ENCODE data around the gene RNF157. TPM values are rescaled to one million over a fixed set of nuclear protein-coding genes. Genes with fewer than 3 reads are reported as not detected.

The RNF157 gene
- polyA plus RNA-seq, 2 of the 4 experiments (the other 2 are of a cell fraction), result 7.2 to 8.5 TPM

- ATAC-seq (no peak), FAIRE-seq (no peak), DNase-seq (ENCODE audit: low read depth in 1 of 2, low spot score in 1 of 2) (no peak)
- WGBS (ENCODE audit: missing lambda C conversion rate), result 91% methylated on average over 14 of the region's 14 CpGs
- Histone ChIP-seq H3K4me3 (no peak overlapping the region), H3K27ac (no peak overlapping the region), H3K4me1 (peaks cover 18% of the 10 kb centered on the region), H3K4me2 (no peak overlapping the region), H3K9me3 (no peaks in the 10 kb centered on the region)
- CTCF ChIA-PET, result interaction anchor here (0.5 to 19.6 kb wide), 8 partner anchors 9 to 239 kb away, joined by 3 to 755 read pairs (median 4); partner anchors contain the start of gene EXOC7
- POLR2A ChIA-PET, result interaction anchor here (0.6 kb wide), 1 partner anchor 93 kb away, joined by 3 read pairs; no protein-coding TSS in a partner anchor
- TF ChIP-seq JUNB (IDR thresholded peaks at IDR 0.05) (no peak), E2F6 (IDR thresholded peaks at IDR 0.05; ENCODE audit: borderline replicate concordance, low read depth) (no peak), NR3C1 (IDR thresholded peaks at IDR 0.05) (no peak), BHLHE40 (IDR thresholded peaks at IDR 0.05; ENCODE audit: low read depth, low read length) (no peak), SMC3 (IDR thresholded peaks at IDR 0.05) (no peak), FOSL2 (IDR thresholded peaks at IDR 0.05) (no peak), FOSL2 (CRISPR knock-in tag; IDR thresholded peaks at IDR 0.05) (no peak), KDM5A (IDR thresholded peaks at IDR 0.05) (no peak), NPAS2 (CRISPR knock-in tag; IDR thresholded peaks at IDR 0.05; ENCODE audit: borderline replicate concordance) (no peak)
- TF ChIP-seq, protein P1, sequence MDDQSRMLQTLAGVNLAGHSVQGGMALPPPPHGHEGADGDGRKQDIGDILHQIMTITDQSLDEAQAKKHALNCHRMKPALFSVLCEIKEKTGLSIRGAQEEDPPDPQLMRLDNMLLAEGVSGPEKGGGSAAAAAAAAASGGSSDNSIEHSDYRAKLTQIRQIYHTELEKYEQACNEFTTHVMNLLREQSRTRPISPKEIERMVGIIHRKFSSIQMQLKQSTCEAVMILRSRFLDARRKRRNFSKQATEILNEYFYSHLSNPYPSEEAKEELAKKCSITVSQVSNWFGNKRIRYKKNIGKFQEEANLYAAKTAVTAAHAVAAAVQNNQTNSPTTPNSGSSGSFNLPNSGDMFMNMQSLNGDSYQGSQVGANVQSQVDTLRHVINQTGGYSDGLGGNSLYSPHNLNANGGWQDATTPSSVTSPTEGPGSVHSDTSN (IDR thresholded peaks at IDR 0.05), result no peak
Measured at GRCh38 chr17:76270770-76271668, 30.7 kb upstream of the RNF157 start.

DNA sequence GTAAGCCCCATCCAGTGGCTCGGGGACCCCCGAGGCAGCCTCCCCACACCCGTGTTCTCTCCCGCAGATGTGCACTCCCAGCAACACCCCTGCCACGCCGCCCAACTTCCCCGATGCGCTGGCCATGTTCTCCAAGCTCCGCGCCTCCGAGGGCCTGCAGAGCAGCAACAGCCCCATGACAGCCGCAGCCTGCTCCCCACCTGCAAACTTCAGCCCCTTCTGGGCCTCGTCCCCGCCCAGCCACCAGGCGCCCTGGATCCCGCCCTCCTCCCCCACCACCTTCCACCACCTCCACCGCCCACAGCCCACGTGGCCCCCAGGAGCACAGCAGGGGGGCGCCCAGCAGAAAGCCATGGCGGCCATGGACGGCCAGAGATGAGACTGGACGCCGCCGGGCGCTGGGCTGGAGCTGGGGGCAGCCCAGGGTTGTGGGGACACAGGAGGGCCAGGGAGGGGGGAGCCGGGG, 29.9 kb upstream of the RNF157 start:
- no peak for FAIRE-seq
- Histone ChIP-seq H3K9me3 (no peaks in the 10 kb centered on the region), H3K4me1 (peaks cover 18% of the 10 kb centered on the region), H3K4me2 (no peak overlapping the region), H3K27ac (no peak overlapping the region), H3K4me3 (no peak overlapping the region)
- TF ChIP-seq ELK1 (IDR thresholded peaks at IDR 0.05; ENCODE audit: low read depth, low read length) (no peak), ZNF302 (CRISPR knock-in tag; IDR thresholded peaks at IDR 0.05) (no peak)
- no peak for DNase-seq (ENCODE audit: low read depth in 1 of 2, low spot score in 1 of 2)
- POLR2A ChIA-PET, result interaction anchor here (0.6 kb wide), 1 partner anchor 142 kb away, joined by 3 read pairs; no protein-coding TSS in a partner anchor
- WGBS (ENCODE audit: missing lambda C conversion rate), result 92% methylated on average over 11 of the region's 26 CpGs
- no peak for ATAC-seq
- CTCF ChIA-PET, result interaction anchor here (0.6 to 19.6 kb wide), 6 partner anchors 10 to 264 kb away, joined by 3 to 755 read pairs (median 6); partner anchors contain the start of gene EXOC7

DNA sequence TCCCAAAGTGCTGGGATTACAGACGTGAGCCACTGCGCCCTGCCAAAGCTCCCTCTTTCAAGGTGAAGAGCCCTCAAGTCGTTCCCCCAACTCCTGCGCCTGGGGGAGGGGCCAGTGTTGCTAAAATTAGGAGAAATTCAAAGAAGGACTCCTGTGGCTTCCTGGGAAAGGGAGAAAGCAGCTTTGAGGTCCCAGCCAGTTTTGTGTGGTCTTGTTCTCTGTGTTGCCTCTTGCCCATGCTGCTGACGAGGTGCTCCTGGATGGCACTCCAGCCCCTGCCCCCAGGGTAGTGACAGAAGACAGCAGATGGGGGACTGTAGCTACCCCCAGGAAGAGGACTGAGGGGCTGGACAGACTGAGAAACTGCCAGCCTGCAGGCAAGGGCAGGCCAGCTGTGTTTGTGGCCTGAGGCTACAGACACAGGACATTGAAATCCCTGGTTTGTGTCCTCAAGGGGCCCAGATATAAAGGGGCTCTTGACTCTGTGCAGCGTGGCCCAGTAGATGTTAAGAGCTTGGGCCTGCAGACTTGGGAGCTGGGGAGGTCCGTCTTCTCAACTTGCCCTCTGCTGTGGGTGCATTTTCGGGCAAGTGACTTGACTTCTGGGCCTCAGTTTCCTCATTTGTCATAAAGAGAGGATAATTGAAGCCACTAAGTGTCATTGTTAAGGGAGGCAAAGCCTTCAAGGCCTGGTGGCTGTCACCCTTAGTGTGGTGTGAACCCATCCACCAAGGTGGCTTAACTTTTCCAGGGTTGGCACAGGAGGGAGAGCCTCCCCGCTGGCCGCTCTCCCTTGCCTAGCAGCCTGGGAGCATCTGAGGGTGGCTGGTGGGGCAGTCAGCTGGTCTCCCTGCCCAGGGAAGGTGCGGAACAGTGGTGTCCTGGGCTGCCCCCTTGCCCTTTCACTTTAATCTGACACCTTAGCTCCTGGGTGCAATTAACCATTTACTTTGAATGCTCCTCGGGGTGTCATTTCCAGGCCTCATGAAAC, 29.0 kb upstream of the RNF157 start:
- ChIA-PET CTCF (interaction anchor here (0.6 to 19.6 kb wide), 19 partner anchors 11 to 269 kb away, joined by 3 to 755 read pairs (median 3); partner anchors contain the start of genes CDK3 and EXOC7), POLR2A (no interaction called here)
- H3K27ac ChIP-seq, result 0 out of 6 replicates have a peak overlapping the region, but pooled peaks of 1 of the 2 experiments have one; percentile 16

More for the DNA sequence above, 29.0 kb upstream of the RNF157 start:
- FAIRE-seq, result no peak
- Histone ChIP-seq H3K4me2 (no peak overlapping the region), H3K9me3 (no peaks in the 10 kb centered on the region), H3K4me3 (no peak overlapping the region), H3K4me1 (peaks cover 21% of the 10 kb centered on the region)
- DNase-seq (ENCODE audit: low read depth in 1 of 2, low spot score in 1 of 2), result no peak
- ATAC-seq, result no peak
- TF ChIP-seq RFX5 (IDR thresholded peaks at IDR 0.05) (no peak), CBX8 (IDR thresholded peaks at IDR 0.05) (no peak), MAX (IDR thresholded peaks at IDR 0.05) (no peak), MYC (IDR thresholded peaks at IDR 0.05; ENCODE audit: borderline replicate concordance, low read length) (no peak), TFCP2L1 (CRISPR knock-in tag; IDR thresholded peaks at IDR 0.05) (no peak), EHF (CRISPR knock-in tag; IDR thresholded peaks at IDR 0.05) (no peak), NR3C1 (IDR thresholded peaks at IDR 0.05) (no peak), RCOR1 (IDR thresholded peaks at IDR 0.05; ENCODE audit: low read depth, low read length) (no peak), TP53 (CRISPR knock-in tag; IDR thresholded peaks at IDR 0.05) (no peak), ZSCAN20 (CRISPR knock-in tag; IDR thresholded peaks at IDR 0.05) (no peak), HEYL (CRISPR knock-in tag; IDR thresholded peaks at IDR 0.05) (no peak), HOXB5 (CRISPR knock-in tag; IDR thresholded peaks at IDR 0.05) (no peak), HOXA7 (CRISPR knock-in tag; IDR thresholded peaks at IDR 0.05) (no peak), RAD21 (conservative IDR thresholded peaks at IDR 0.05 in 1 of 2, IDR thresholded peaks at IDR 0.05 in 1 of 2) (no peak), JUNB (IDR thresholded peaks at IDR 0.05) (no peak)
- TF ChIP-seq, protein P2, sequence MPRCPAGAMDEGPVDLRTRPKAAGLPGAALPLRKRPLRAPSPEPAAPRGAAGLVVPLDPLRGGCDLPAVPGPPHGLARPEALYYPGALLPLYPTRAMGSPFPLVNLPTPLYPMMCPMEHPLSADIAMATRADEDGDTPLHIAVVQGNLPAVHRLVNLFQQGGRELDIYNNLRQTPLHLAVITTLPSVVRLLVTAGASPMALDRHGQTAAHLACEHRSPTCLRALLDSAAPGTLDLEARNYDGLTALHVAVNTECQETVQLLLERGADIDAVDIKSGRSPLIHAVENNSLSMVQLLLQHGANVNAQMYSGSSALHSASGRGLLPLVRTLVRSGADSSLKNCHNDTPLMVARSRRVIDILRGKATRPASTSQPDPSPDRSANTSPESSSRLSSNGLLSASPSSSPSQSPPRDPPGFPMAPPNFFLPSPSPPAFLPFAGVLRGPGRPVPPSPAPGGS (IDR thresholded peaks at IDR 0.05), result no peak
- WGBS (ENCODE audit: missing lambda C conversion rate), result 84% methylated on average over 12 of the region's 12 CpGs
